GM12878 (cell line): Measurements from ENCODE around the gene VSTM2L. TPM values are rescaled to one million over a fixed set of nuclear protein-coding genes. Genes with fewer than 3 reads are reported as not detected.

Source experiments
- ATAC-seq: fragments of 200-7000 bp; cut with Tn5 transposase; 3 replicates; pipeline ENCODE4 v1.9.1; 2020; ENCODE audit warnings: mild to moderate bottlenecking, moderate library complexity
- BruUV-seq: library from RNA; stranded (reverse); fragments of 400-500 nt; replicated peaks from 2 replicates; lab custom pipeline; 2021; lab: Mats Ljungman, UMichigan
- CTCF ChIA-PET: fragments of 300-600 bp; sonication (Branson Sonifier 250); formaldehyde crosslinking; extraction: SDS; loops from one replicate; lab custom pipeline; 2021; ENCODE audit warnings: inconsistent platforms; lab: Yijun Ruan, JAX
- POLR2A ChIA-PET: fragments of 350-600 bp; formaldehyde crosslinking; extraction: SDS; loops from one replicate; lab custom pipeline; 2021; ENCODE audit warnings: inconsistent platforms; lab: Charles Lee
- RAD21 ChIA-PET: fragments of 300-600 bp; sonication (Branson Sonifier 250); formaldehyde crosslinking; loops from one replicate; lab custom pipeline; 2023; ENCODE audit warnings: antibody characterized with exemption; ENCODE audit not compliant: unreplicated experiment; lab: Charles Lee
- SMC1A ChIA-PET: fragments of 300-600 bp; sonication (Branson Sonifier 250); formaldehyde crosslinking; loops from one replicate; lab custom pipeline; 2023; ENCODE audit not compliant: unreplicated experiment, uncharacterized antibody; lab: Charles Lee
- DNase-seq: peaks from one replicate; pipeline ENCODE4 v3.0.0-alpha.2; 2011; ENCODE audit warnings: low read depth, low spot score
- FAIRE-seq: peaks from 3 replicates; lab custom pipeline; 2011; peaks lifted over from hg19 to GRCh38; lab: Jason Lieb, UNC
- H2AFZ ChIP-seq: 2 replicates; pipeline ENCODE4 v1.6.0; 2011; ENCODE audit warnings: low read depth, low read length, control low read depth; ENCODE audit not compliant: control insufficient read depth
- H3K27ac ChIP-seq: 2 replicates; pipeline ENCODE4 v1.5.1; 2011; ENCODE audit warnings: control low read depth; ENCODE audit not compliant: control insufficient read depth, insufficient read depth
- H3K27me3 ChIP-seq, 2 experiments: replicated peaks in 1 of 2; 2 replicates each; pipeline versions ENCODE4 v1.6.0 to v1.6.1; 2011; ENCODE audit warnings: low read length in 1 of 2; ENCODE audit not compliant: control insufficient read depth in 2 of 2, insufficient read depth in 2 of 2
- H3K36me3 ChIP-seq, 2 experiments: 2 replicates each; pipeline ENCODE4 v1.5.1; 2011; ENCODE audit warnings: low read length in 1 of 2; ENCODE audit not compliant: control insufficient read depth in 2 of 2, insufficient read depth in 2 of 2
- H3K4me1 ChIP-seq: 2 replicates; pipeline ENCODE4 v1.6.1; 2011; ENCODE audit warnings: mild to moderate bottlenecking, low read length, moderate library complexity, mixed read lengths; ENCODE audit not compliant: control insufficient read depth, insufficient read depth
- H3K4me2 ChIP-seq: 2 replicates; pipeline ENCODE4 v1.6.0; 2011; ENCODE audit warnings: control low read depth; ENCODE audit not compliant: control insufficient read depth, insufficient read depth
- H3K4me3 ChIP-seq: fragments of 200-600 bp; sonication (generic); 2 replicates; pipeline ENCODE4 v1.5.1; 2016
- H3K79me2 ChIP-seq: 2 replicates; pipeline ENCODE4 v1.6.0; 2011; ENCODE audit warnings: low read length; ENCODE audit not compliant: control insufficient read depth, insufficient read depth
- H3K9ac ChIP-seq: 2 replicates; pipeline ENCODE4 v1.8.0; 2011; ENCODE audit warnings: low read length, control low read depth, mixed read lengths; ENCODE audit not compliant: control insufficient read depth, insufficient read depth
- H3K9me3 ChIP-seq: replicated peaks from 3 replicates; pipeline ENCODE4 v1.5.1; 2011; ENCODE audit warnings: mild to moderate bottlenecking, low read length; ENCODE audit not compliant: control insufficient read depth, insufficient read depth
- H4K20me1 ChIP-seq: 2 replicates; pipeline ENCODE4 v1.6.0; 2011; ENCODE audit not compliant: control insufficient read depth, insufficient read depth
- CHD2 ChIP-seq: IDR thresholded peaks from 2 replicates; pipeline ENCODE4 v1.6.1; 2011; ENCODE audit warnings: low read depth, low read length, improper control_type of control experiment, borderline replicate concordance
- EED ChIP-seq: sonication (generic); IDR thresholded peaks from 2 replicates; pipeline ENCODE4 v1.6.1; 2016; ENCODE audit warnings: antibody characterized with exemption, low read depth
- NR2C2 ChIP-seq: IDR thresholded peaks from 2 replicates; pipeline ENCODE4 v1.6.1; 2011; ENCODE audit warnings: borderline replicate concordance, low read depth; ENCODE audit not compliant: control insufficient read depth, insufficient read length
- POU2F2 ChIP-seq: IDR thresholded peaks from 3 replicates; pipeline ENCODE4 v1.6.1; 2011; ENCODE audit warnings: low read depth, mild to moderate bottlenecking, low read length, borderline replicate concordance
- RAD21 ChIP-seq: IDR thresholded peaks from 2 replicates; pipeline ENCODE4 v1.6.1; 2011; ENCODE audit warnings: mild to moderate bottlenecking, low read depth, low read length, moderate library complexity; ENCODE audit not compliant: insufficient read depth
- SIX5 ChIP-seq: IDR thresholded peaks from 2 replicates; pipeline ENCODE4 v1.6.1; 2011; ENCODE audit warnings: mild to moderate bottlenecking, low read depth, low read length, moderate library complexity; ENCODE audit not compliant: severe bottlenecking
- WRNIP1 ChIP-seq: IDR thresholded peaks from 2 replicates; pipeline ENCODE4 v1.6.1; 2011; ENCODE audit warnings: low read depth, low read length, improper control_type of control experiment, borderline replicate concordance
- WGBS: methylation state at CpG from one replicate; pipeline ENCODE4 v1.1.6; 2016; ENCODE audit warnings: low lambda C conversion rate; ENCODE audit not compliant: insufficient replicate concordance, insufficient coverage; ENCODE audit errors: missing lambda C conversion rate; 5-methylcytosine and 5-hydroxymethylcytosine counted together
- in situ Hi-C: fragments of 300-500 bp; cut with MboI; formaldehyde crosslinking; loops from 9 replicates; pipeline ENCODE4 v1.14.3; 2018; ENCODE audit warnings: mixed read lengths
- intact Hi-C: fragments of 100-400 bp; cut with micrococcal nuclease; formaldehyde crosslinking; loops from one replicate; pipeline ENCODE4 v1.14.2; 2022; ENCODE audit not compliant: unreplicated experiment
- polyA plus RNA-seq, 11 experiments: library from polyadenylated mRNA; depleted of rRNA in 4 of 11; unstranded in 6 of 11; stranded (reverse) in 5 of 11; fragments of >200 nt; fragmentation: Nextera tagmentation in 4 of 11; fragmentation: Illumina TruSeq in 1 of 11; extraction: Ambion mirVana in 4 of 11; extraction: Trizol in 1 of 11; gene quantifications; 1 replicate in 1 of 11; 2 replicates in 10 of 11; pipeline versions ENCODE4 v1.2.1 to v1.2.3, GENCODE V29; 2011 to 2016; ENCODE audit warnings: inconsistent platforms in 2 of 11, missing spikeins in 2 of 11, low read depth in 1 of 11
- total RNA-seq, 4 experiments: library from RNA; depleted of rRNA in 3 of 4; stranded (reverse); fragments of >200 nt in 3 of 4; fragmentation: Illumina TruSeq in 1 of 4; extraction: Trizol in 1 of 4; gene quantifications; 2 replicates each; pipeline versions ENCODE4 v1.2.1 to v1.2.3, GENCODE V29; 2013 to 2021
- TF ChIP-seq, protein P1 (sequence below): fragments of 150-350 bp; IDR thresholded peaks from 2 replicates; pipeline ENCODE4 v1.6.1; 2016; ENCODE audit warnings: low read depth, low read length

Gene VSTM2L
- total and polyA plus RNA-seq, 10 of the 15 experiments (the other 5 are each of a cell fraction or from before 2014, with no cell fraction given): 0.05 to 1.5 (median 0.63) TPM; not detected in 2

DNA sequence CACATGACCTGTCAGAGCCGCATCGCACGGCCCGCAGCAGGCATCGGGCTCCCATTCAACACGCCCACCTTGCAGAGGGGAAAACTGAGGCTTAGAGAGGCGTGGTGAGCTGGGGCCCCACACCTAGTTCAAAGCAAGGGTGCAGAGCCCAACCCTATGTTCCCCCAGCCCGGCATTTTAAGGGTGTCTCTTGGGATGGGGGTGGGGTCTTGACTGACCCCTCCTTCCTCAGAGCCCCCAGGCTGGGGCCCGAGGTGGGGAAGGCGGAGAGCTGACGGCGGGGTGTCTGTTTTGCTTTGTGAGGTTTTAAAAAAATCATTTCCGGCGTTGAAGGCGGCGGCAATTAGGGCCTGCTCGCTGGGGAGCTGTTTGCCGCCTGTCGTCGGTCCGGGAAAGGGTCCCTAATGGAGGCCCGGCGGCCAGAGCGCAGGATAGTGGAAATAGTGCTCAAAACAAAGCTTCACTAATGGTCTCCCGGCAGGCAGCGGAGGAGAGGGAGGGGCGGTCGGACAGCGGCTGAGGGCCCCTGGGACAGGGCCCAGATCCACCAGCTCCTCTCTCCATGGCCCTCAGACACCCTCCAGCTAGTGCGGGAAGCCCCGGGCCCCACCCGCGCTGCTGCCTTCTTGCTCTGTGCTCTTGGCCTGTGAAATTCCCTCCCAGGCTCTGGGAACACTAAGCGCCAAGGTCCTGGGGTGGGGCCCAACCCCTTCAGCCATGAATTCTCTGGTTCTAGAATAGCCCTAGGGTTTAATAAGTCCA, 11.9 kb downstream of the VSTM2L start:
- POLR2A ChIA-PET: no interaction called here
- SMC1A ChIA-PET: no interaction called here
- peak overlapping the region; percentile 19; the same call in 1 of the 2 replicates for H3K4me2 ChIP-seq
- H3K4me3 ChIP-seq: no peak overlapping the region
- H3K4me1 ChIP-seq: peaks cover 1% of the 10 kb centered on the region
- H3K79me2 ChIP-seq: no peaks in the 10 kb centered on the region
- H3K36me3 ChIP-seq: no peaks in the 10 kb centered on the region
- no peak for FAIRE-seq
- WGBS: 12% methylated on average over 34 of the region's 34 CpGs
- peak overlapping the region; percentile 52 for H2AFZ ChIP-seq
- no peaks in the 10 kb centered on the region for H3K27me3 ChIP-seq
- CTCF ChIA-PET: interaction anchor here (1.1 kb wide), 1 partner anchor 12 kb away, joined by 3 read pairs; the partner anchor contains the start of gene VSTM2L
- no peak for TF ChIP-seq NR2C2
- TF ChIP-seq EED: no peak
- TF ChIP-seq WRNIP1: no peak
- no peak for TF ChIP-seq RAD21
- no peak overlapping the region for H3K27ac ChIP-seq
- H3K9me3 ChIP-seq: no peaks in the 10 kb centered on the region
- peak; percentile 12; the same call in 1 of the 3 replicates for ATAC-seq
- RAD21 ChIA-PET: no interaction called here
- H4K20me1 ChIP-seq: no peaks in the 10 kb centered on the region
- peak overlapping the region; percentile 14; the same call in 1 of the 2 replicates for H3K9ac ChIP-seq
- in situ Hi-C loops: no loop called here
- no peak for DNase-seq
- no TSS peak for BruUV-seq
- intact Hi-C loops: no loop called here

- Histone ChIP-seq H3K4me2 (no peak overlapping the region), H3K4me3 (no peak overlapping the region), H3K27ac (no peak overlapping the region), H4K20me1 (no peaks in the 10 kb centered on the region), H3K79me2 (no peaks in the 10 kb centered on the region), H3K27me3 (no peaks in the 10 kb centered on the region), H3K9ac (no peak overlapping the region), H3K4me1 (peaks cover 7% of the 10 kb centered on the region), H2AFZ (no peak overlapping the region; the same call in 1 of the 2 replicates), H3K36me3 (no peaks in the 10 kb centered on the region), H3K9me3 (no peaks in the 10 kb centered on the region)
- FAIRE-seq (no peak), DNase-seq (no peak), ATAC-seq (no peak)
- ChIA-PET CTCF (interaction anchor here (1.1 kb wide), 1 partner anchor 13 kb away, joined by 3 read pairs; the partner anchor contains the start of gene VSTM2L), SMC1A (no interaction called here), RAD21 (no interaction called here), POLR2A (no interaction called here)
- BruUV-seq: no TSS peak
- TF ChIP-seq CHD2: no peak
- TF ChIP-seq, protein P1, sequence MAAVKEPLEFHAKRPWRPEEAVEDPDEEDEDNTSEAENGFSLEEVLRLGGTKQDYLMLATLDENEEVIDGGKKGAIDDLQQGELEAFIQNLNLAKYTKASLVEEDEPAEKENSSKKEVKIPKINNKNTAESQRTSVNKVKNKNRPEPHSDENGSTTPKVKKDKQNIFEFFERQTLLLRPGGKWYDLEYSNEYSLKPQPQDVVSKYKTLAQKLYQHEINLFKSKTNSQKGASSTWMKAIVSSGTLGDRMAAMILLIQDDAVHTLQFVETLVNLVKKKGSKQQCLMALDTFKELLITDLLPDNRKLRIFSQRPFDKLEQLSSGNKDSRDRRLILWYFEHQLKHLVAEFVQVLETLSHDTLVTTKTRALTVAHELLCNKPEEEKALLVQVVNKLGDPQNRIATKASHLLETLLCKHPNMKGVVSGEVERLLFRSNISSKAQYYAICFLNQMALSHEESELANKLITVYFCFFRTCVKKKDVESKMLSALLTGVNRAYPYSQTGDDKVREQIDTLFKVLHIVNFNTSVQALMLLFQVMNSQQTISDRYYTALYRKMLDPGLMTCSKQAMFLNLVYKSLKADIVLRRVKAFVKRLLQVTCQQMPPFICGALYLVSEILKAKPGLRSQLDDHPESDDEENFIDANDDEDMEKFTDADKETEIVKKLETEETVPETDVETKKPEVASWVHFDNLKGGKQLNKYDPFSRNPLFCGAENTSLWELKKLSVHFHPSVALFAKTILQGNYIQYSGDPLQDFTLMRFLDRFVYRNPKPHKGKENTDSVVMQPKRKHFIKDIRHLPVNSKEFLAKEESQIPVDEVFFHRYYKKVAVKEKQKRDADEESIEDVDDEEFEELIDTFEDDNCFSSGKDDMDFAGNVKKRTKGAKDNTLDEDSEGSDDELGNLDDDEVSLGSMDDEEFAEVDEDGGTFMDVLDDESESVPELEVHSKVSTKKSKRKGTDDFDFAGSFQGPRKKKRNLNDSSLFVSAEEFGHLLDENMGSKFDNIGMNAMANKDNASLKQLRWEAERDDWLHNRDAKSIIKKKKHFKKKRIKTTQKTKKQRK: no peak
- no peak for TF ChIP-seq SIX5
- TF ChIP-seq POU2F2: no peak
- intact Hi-C loops: no loop called here
- in situ Hi-C loops: no loop called here
- WGBS: 85% methylated on average over 7 of the region's 10 CpGs
Measured at GRCh38 chr20:37915434-37915787, 12.5 kb downstream of the VSTM2L start.
